ENCODE data around the gene SHC4. TPM values are rescaled to one million over a fixed set of nuclear protein-coding genes. Genes with fewer than 3 reads are reported as not detected.
"Not testable (repeated sequence)": the region's sequence is repeated elsewhere in the genome, so short reads cannot be mapped to it uniquely, and the experiment has no call there.

Gene SHC4
- total RNA-seq, 3 donors from 2014 or later: 0.31 to 3.6 (median 0.43) TPM

GRCh38 chr15:48975472-48976419, 12.0 kb upstream of the SHC4 start:
- peaks cover 4% of the 10 kb centered on the region for H3K4me1 ChIP-seq (ENCODE audit: low read depth)
- ATAC-seq: peak; percentile 99
- H3K36me3 ChIP-seq (ENCODE audit: low read depth): no peaks in the 10 kb centered on the region
- intact Hi-C loops (cut with DNase I, micrococcal nuclease): no loop called here
- DNase-seq: peak; percentile 74 to 82 (median 75)
- H3K9me3 ChIP-seq: no peaks in the 10 kb centered on the region
- H3K4me3 ChIP-seq: no peak overlapping the region
- TF ChIP-seq, protein P1, sequence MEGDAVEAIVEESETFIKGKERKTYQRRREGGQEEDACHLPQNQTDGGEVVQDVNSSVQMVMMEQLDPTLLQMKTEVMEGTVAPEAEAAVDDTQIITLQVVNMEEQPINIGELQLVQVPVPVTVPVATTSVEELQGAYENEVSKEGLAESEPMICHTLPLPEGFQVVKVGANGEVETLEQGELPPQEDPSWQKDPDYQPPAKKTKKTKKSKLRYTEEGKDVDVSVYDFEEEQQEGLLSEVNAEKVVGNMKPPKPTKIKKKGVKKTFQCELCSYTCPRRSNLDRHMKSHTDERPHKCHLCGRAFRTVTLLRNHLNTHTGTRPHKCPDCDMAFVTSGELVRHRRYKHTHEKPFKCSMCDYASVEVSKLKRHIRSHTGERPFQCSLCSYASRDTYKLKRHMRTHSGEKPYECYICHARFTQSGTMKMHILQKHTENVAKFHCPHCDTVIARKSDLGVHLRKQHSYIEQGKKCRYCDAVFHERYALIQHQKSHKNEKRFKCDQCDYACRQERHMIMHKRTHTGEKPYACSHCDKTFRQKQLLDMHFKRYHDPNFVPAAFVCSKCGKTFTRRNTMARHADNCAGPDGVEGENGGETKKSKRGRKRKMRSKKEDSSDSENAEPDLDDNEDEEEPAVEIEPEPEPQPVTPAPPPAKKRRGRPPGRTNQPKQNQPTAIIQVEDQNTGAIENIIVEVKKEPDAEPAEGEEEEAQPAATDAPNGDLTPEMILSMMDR (IDR thresholded peaks at IDR 0.05): peak; percentile 96

DNA sequence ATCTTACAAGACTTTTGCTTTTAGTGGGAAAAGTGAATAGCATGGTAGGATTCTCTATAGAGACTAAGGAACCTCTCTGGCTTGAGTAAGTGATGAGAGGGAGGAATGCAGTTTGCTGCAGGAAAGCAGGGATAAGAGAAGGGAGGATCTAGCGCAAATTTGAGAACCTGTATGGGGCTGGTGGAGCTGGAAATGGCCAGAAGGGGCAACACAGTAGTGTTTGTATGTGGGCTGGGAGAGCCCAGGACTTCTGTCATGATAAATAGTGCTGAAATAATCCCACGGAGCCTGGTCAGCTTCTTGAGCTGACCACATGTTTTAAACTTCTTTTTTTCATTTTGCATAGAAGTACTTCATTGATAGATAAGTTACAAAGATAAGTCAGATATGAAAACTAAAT, 11.2 kb upstream of the SHC4 start:
- Histone ChIP-seq H3K36me3 (ENCODE audit: low read depth) (no peaks in the 10 kb centered on the region), H3K4me3 (no peak overlapping the region), H3K9me3 (no peaks in the 10 kb centered on the region), H3K4me1 (ENCODE audit: low read depth) (peaks cover 4% of the 10 kb centered on the region)
- DNase-seq (no peak), ATAC-seq (no peak)
- TF ChIP-seq, protein P1 (IDR thresholded peaks at IDR 0.05): no peak
- intact Hi-C loops (cut with DNase I, micrococcal nuclease): no loop called here

DNA sequence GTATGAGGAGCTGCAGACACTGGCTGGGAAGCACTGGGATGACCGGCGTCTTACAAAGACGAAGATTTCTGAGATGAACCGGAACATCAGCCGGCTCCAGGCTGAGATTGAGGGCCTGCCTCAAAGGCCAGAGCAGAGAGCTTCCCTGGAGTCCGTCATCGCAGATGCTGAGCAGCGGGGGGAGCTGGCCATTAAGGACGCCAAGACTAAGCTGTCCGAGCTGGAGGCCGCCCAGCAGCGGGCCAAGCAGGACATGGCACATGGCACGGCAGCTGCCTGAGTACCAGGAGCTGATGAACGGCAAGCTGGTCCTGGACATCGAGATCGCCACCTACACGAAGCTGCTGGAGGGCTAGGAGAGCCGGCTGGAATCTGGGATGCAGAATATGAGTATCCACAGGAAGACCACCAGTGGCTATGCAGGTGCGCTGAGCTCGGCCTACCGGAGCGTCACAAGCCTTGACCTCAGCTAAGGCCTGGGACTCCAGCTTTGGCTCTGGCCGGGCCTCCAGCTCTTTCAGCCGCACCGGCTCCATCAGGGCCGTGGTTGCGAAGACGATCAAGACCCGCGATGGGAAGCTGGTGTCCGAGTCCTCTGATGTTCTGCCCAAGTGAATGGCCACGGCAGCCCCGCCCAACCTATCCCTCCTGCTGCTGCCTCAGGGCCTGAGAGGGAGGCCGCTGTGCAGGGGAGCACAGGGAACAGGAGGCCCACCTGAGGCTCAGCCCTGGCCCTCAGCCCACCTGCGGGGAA, 9.2 kb upstream of the SHC4 start:
- Histone ChIP-seq H3K4me1 (ENCODE audit: low read depth) (peaks cover 4% of the 10 kb centered on the region), H3K9me3 (no peaks in the 10 kb centered on the region), H3K36me3 (ENCODE audit: low read depth) (no peaks in the 10 kb centered on the region), H3K4me3 (no peak overlapping the region)
- DNase-seq (no peak), ATAC-seq (no peak)
- intact Hi-C loops (cut with DNase I, micrococcal nuclease): no loop called here
- TF ChIP-seq, protein P1 (IDR thresholded peaks at IDR 0.05): no peak

DNA sequence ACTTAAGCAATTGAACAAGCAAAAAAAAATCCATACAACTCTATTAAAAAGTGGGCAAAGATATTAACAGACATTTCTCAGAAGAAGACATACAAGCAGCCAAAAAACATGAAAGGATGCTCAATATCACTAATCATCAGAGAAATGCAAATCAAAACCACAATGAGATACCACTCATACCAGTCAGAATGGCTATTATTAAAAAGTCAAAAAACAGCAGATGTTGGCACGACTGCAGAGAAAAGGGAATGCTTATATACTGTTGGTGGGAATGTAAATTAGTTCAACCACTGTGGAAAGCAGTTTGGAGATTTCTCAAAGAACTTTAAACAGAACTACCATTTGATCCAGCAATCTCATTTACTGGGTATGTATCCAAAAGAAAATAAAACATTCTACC, 7.2 kb upstream of the SHC4 start:
- H3K4me1 ChIP-seq (ENCODE audit: low read depth); H3K9me3 ChIP-seq; intact Hi-C loops (cut with DNase I, micrococcal nuclease); ATAC-seq; H3K4me3 ChIP-seq; H3K36me3 ChIP-seq (ENCODE audit: low read depth); DNase-seq: not testable (repeated sequence)

- no peaks in the 10 kb centered on the region for H3K9me3 ChIP-seq
- DNase-seq (no peak), ATAC-seq (no peak)
- TF ChIP-seq, protein P1 (IDR thresholded peaks at IDR 0.05): no peak
- H3K36me3 ChIP-seq (ENCODE audit: low read depth): no peaks in the 10 kb centered on the region
- intact Hi-C loops (cut with DNase I, micrococcal nuclease): no loop called here
- H3K4me1 ChIP-seq (ENCODE audit: low read depth): peaks cover 6% of the 10 kb centered on the region
- no peak overlapping the region for H3K4me3 ChIP-seq
Measured at GRCh38 chr15:48968066-48968465, 4.3 kb upstream of the SHC4 start.

DNA sequence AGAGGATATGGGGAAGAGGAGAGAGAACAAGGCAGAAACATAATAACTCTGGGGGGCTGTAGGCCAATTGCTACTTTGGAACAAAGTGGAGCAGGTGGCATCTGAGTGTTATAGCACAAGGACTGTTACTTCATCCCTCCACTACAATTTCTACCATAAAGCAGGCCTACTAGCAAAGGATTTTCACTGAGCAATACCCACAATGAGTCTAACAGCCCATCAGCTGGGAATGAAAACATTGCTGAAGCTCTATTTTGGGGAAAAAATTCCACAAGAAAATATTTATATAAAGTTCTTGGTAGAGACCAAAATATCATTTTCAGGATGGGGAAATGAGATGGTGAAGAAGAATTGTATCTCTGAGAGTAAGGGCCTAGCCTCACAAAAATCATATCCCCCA, 3.6 kb upstream of the SHC4 start:
- H3K9me3 ChIP-seq: no peaks in the 10 kb centered on the region
- H3K36me3 ChIP-seq (ENCODE audit: low read depth): no peaks in the 10 kb centered on the region
- peaks cover 12% of the 10 kb centered on the region for H3K4me1 ChIP-seq (ENCODE audit: low read depth)
- ATAC-seq (no peak), DNase-seq (no peak)
- H3K4me3 ChIP-seq: no peak overlapping the region
- intact Hi-C loops (cut with DNase I, micrococcal nuclease): no loop called here
- TF ChIP-seq, protein P1 (IDR thresholded peaks at IDR 0.05): no peak

Data from mucosa of descending colon (tissue), 3 donors.